ENCODE measurements around the gene HS3ST4.

HS3ST4 gene

GRCh38 chr16:26137956-26138355, 446.2 kb downstream of the HS3ST4 start:
- Histone ChIP-seq H3K27me3 (ENCODE audit: insufficient read depth, low read length) (no peaks in the 10 kb centered on the region), H3K9me3 (ENCODE audit: low read length) (no peaks in the 10 kb centered on the region), H2AFZ (ENCODE audit: low read depth, low read length) (no peak overlapping the region), H3K4me1 (ENCODE audit: insufficient read depth, low read length) (no peaks in the 10 kb centered on the region), H3K36me3 (ENCODE audit: insufficient read depth, low read length) (no peaks in the 10 kb centered on the region), H3K4me3 (ENCODE audit: low read length) (no peak overlapping the region)

GRCh38 chr16:26139091-26139490, 447.3 kb downstream of the HS3ST4 start:
- H3K27me3 ChIP-seq (ENCODE audit: insufficient read depth, low read length): no peaks in the 10 kb centered on the region
- H3K4me3 ChIP-seq (ENCODE audit: low read length): no peak overlapping the region
- H3K36me3 ChIP-seq (ENCODE audit: insufficient read depth, low read length): no peaks in the 10 kb centered on the region
- H3K9me3 ChIP-seq (ENCODE audit: low read length): no peaks in the 10 kb centered on the region
- no peak overlapping the region for H2AFZ ChIP-seq (ENCODE audit: low read depth, low read length)
- H3K4me1 ChIP-seq (ENCODE audit: insufficient read depth, low read length): no peaks in the 10 kb centered on the region

GRCh38 chr16:26139884-26140283, 448.1 kb downstream of the HS3ST4 start:
- Histone ChIP-seq H2AFZ (ENCODE audit: low read depth, low read length) (no peak overlapping the region), H3K36me3 (ENCODE audit: insufficient read depth, low read length) (no peaks in the 10 kb centered on the region), H3K27me3 (ENCODE audit: insufficient read depth, low read length) (no peaks in the 10 kb centered on the region), H3K4me3 (ENCODE audit: low read length) (no peak overlapping the region), H3K9me3 (ENCODE audit: low read length) (no peaks in the 10 kb centered on the region), H3K4me1 (ENCODE audit: insufficient read depth, low read length) (no peaks in the 10 kb centered on the region)

GRCh38 chr16:26149364-26150190, 457.8 kb downstream of the HS3ST4 start:
- H2AFZ ChIP-seq (ENCODE audit: low read depth, low read length): no peak overlapping the region
- H3K27me3 ChIP-seq (ENCODE audit: insufficient read depth, low read length): no peaks in the 10 kb centered on the region
- no peaks in the 10 kb centered on the region for H3K4me1 ChIP-seq (ENCODE audit: insufficient read depth, low read length)
- H3K36me3 ChIP-seq (ENCODE audit: insufficient read depth, low read length): no peaks in the 10 kb centered on the region
- no peaks in the 10 kb centered on the region for H3K9me3 ChIP-seq (ENCODE audit: low read length)
- H3K4me3 ChIP-seq (ENCODE audit: low read length): no peak overlapping the region

- Histone ChIP-seq H3K36me3 (ENCODE audit: insufficient read depth, low read length) (no peaks in the 10 kb centered on the region), H3K9me3 (ENCODE audit: low read length) (no peaks in the 10 kb centered on the region), H2AFZ (ENCODE audit: low read depth, low read length) (no peak overlapping the region), H3K27me3 (ENCODE audit: insufficient read depth, low read length) (no peaks in the 10 kb centered on the region), H3K4me3 (ENCODE audit: low read length) (no peak overlapping the region), H3K4me1 (ENCODE audit: insufficient read depth, low read length) (no peaks in the 10 kb centered on the region)
Observed at GRCh38 chr16:26155221-26155620, 463.5 kb downstream of the HS3ST4 start.

GRCh38 chr16:26157319-26157718, 465.6 kb downstream of the HS3ST4 start:
- H3K9me3 ChIP-seq (ENCODE audit: low read length): no peaks in the 10 kb centered on the region
- no peaks in the 10 kb centered on the region for H3K36me3 ChIP-seq (ENCODE audit: insufficient read depth, low read length)
- H3K4me3 ChIP-seq (ENCODE audit: low read length): no peak overlapping the region
- H2AFZ ChIP-seq (ENCODE audit: low read depth, low read length): no peak overlapping the region
- no peaks in the 10 kb centered on the region for H3K27me3 ChIP-seq (ENCODE audit: insufficient read depth, low read length)
- no peaks in the 10 kb centered on the region for H3K4me1 ChIP-seq (ENCODE audit: insufficient read depth, low read length)

GRCh38 chr16:26158142-26158759, 466.5 kb downstream of the HS3ST4 start:
- no peaks in the 10 kb centered on the region for H3K4me1 ChIP-seq (ENCODE audit: insufficient read depth, low read length)
- H3K27me3 ChIP-seq (ENCODE audit: insufficient read depth, low read length): no peaks in the 10 kb centered on the region
- no peak overlapping the region for H3K4me3 ChIP-seq (ENCODE audit: low read length)
- no peaks in the 10 kb centered on the region for H3K36me3 ChIP-seq (ENCODE audit: insufficient read depth, low read length)
- no peaks in the 10 kb centered on the region for H3K9me3 ChIP-seq (ENCODE audit: low read length)
- no peak overlapping the region for H2AFZ ChIP-seq (ENCODE audit: low read depth, low read length)

GRCh38 chr16:26161461-26162180, 469.9 kb downstream of the HS3ST4 start:
- Histone ChIP-seq H3K4me3 (ENCODE audit: low read length) (no peak overlapping the region), H3K9me3 (ENCODE audit: low read length) (no peaks in the 10 kb centered on the region), H3K27me3 (ENCODE audit: insufficient read depth, low read length) (no peaks in the 10 kb centered on the region), H3K4me1 (ENCODE audit: insufficient read depth, low read length) (no peaks in the 10 kb centered on the region), H3K36me3 (ENCODE audit: insufficient read depth, low read length) (no peaks in the 10 kb centered on the region), H2AFZ (ENCODE audit: low read depth, low read length) (no peak overlapping the region)

- no peaks in the 10 kb centered on the region for H3K4me1 ChIP-seq (ENCODE audit: insufficient read depth, low read length)
- no peaks in the 10 kb centered on the region for H3K36me3 ChIP-seq (ENCODE audit: insufficient read depth, low read length)
Observed at GRCh38 chr16:26169473-26169872, 477.7 kb downstream of the HS3ST4 start.

GRCh38 chr16:26175944-26176343, 484.2 kb downstream of the HS3ST4 start:
- Histone ChIP-seq H3K4me1 (ENCODE audit: insufficient read depth, low read length) (no peaks in the 10 kb centered on the region), H3K4me3 (ENCODE audit: low read length) (no peak overlapping the region)

More at GRCh38 chr16:26169473-26169872, 477.7 kb downstream of the HS3ST4 start:
- Histone ChIP-seq H2AFZ (ENCODE audit: low read depth, low read length) (no peak overlapping the region), H3K4me3 (ENCODE audit: low read length) (no peak overlapping the region), H3K9me3 (ENCODE audit: low read length) (no peaks in the 10 kb centered on the region), H3K27me3 (ENCODE audit: insufficient read depth, low read length) (no peaks in the 10 kb centered on the region)

GRCh38 chr16:26177438-26177837, 485.7 kb downstream of the HS3ST4 start:
- Histone ChIP-seq H3K9me3 (ENCODE audit: low read length) (no peaks in the 10 kb centered on the region), H3K27me3 (ENCODE audit: insufficient read depth, low read length) (no peaks in the 10 kb centered on the region), H2AFZ (ENCODE audit: low read depth, low read length) (no peak overlapping the region), H3K4me3 (ENCODE audit: low read length) (no peak overlapping the region), H3K36me3 (ENCODE audit: insufficient read depth, low read length) (no peaks in the 10 kb centered on the region), H3K4me1 (ENCODE audit: insufficient read depth, low read length) (no peaks in the 10 kb centered on the region)

More at GRCh38 chr16:26175944-26176343, 484.2 kb downstream of the HS3ST4 start:
- no peaks in the 10 kb centered on the region for H3K36me3 ChIP-seq (ENCODE audit: insufficient read depth, low read length)
- no peak overlapping the region for H2AFZ ChIP-seq (ENCODE audit: low read depth, low read length)
- no peaks in the 10 kb centered on the region for H3K27me3 ChIP-seq (ENCODE audit: insufficient read depth, low read length)
- no peaks in the 10 kb centered on the region for H3K9me3 ChIP-seq (ENCODE audit: low read length)

- Histone ChIP-seq H2AFZ (ENCODE audit: low read depth, low read length) (no peak overlapping the region), H3K4me3 (ENCODE audit: low read length) (no peak overlapping the region), H3K27me3 (ENCODE audit: insufficient read depth, low read length) (no peaks in the 10 kb centered on the region), H3K4me1 (ENCODE audit: insufficient read depth, low read length) (no peaks in the 10 kb centered on the region), H3K9me3 (ENCODE audit: low read length) (no peaks in the 10 kb centered on the region), H3K36me3 (ENCODE audit: insufficient read depth, low read length) (no peaks in the 10 kb centered on the region)
Observed at GRCh38 chr16:26178298-26178697, 486.5 kb downstream of the HS3ST4 start.

GRCh38 chr16:26186091-26186615, 494.4 kb downstream of the HS3ST4 start:
- Histone ChIP-seq H3K27me3 (ENCODE audit: insufficient read depth, low read length) (no peaks in the 10 kb centered on the region), H3K9me3 (ENCODE audit: low read length) (no peaks in the 10 kb centered on the region), H3K4me3 (ENCODE audit: low read length) (no peak overlapping the region), H3K4me1 (ENCODE audit: insufficient read depth, low read length) (no peaks in the 10 kb centered on the region), H2AFZ (ENCODE audit: low read depth, low read length) (no peak overlapping the region), H3K36me3 (ENCODE audit: insufficient read depth, low read length) (no peaks in the 10 kb centered on the region)

Data from neuron (in vitro differentiated cells).